Stimulated activated CD8-positive, alpha-beta memory T cell treated with anti-CD3 and anti-CD28 coated beads, Interleukin-2, amount 100 ng/mL, for 48 hours (primary cell): Measurements from ENCODE around the gene LRRC10B.

Experiments
- DNase-seq, 2 donors: peaks; one replicate each; pipeline ENCODE4 v3.0.0-alpha.2; 2020; ENCODE audit warnings: low read depth in 2 of 2

LRRC10B gene

GRCh38 chr11:61486779-61487178 lies 21.8 kb upstream of the LRRC10B start:
- no peak for DNase-seq

- no peak for DNase-seq
These were observed 21.1 kb upstream of the LRRC10B start for GRCh38 chr11:61487342-61488025.

- no peak for DNase-seq
These were observed 19.8 kb upstream of the LRRC10B start for GRCh38 chr11:61488651-61489291.

- no peak for DNase-seq
These were observed 18.5 kb upstream of the LRRC10B start for GRCh38 chr11:61489833-61490721.

- no peak for DNase-seq
These were observed 16.7 kb upstream of the LRRC10B start for GRCh38 chr11:61491736-61492395.

GRCh38 chr11:61494381-61494961 lies 14.1 kb upstream of the LRRC10B start:
- no peak for DNase-seq

- DNase-seq = no peak
These were observed 12.5 kb upstream of the LRRC10B start for GRCh38 chr11:61495801-61496601.

- no peak for DNase-seq
These were observed 11.7 kb upstream of the LRRC10B start for GRCh38 chr11:61496602-61497400.

- no peak for DNase-seq
These were observed 11.1 kb upstream of the LRRC10B start for GRCh38 chr11:61497473-61497872.

- no peak for DNase-seq
These were observed 10.7 kb upstream of the LRRC10B start for GRCh38 chr11:61497876-61498275.

GRCh38 chr11:61498767-61499341 lies 9.7 kb upstream of the LRRC10B start:
- no peak for DNase-seq

GRCh38 chr11:61499816-61500491 lies 8.6 kb upstream of the LRRC10B start:
- no peak for DNase-seq

- no peak for DNase-seq
These were observed 6.0 kb upstream of the LRRC10B start for GRCh38 chr11:61502522-61502921.

- DNase-seq = no peak
These were observed 5.3 kb upstream of the LRRC10B start for GRCh38 chr11:61503135-61503770.

GRCh38 chr11:61505106-61505505 lies 3.4 kb upstream of the LRRC10B start:
- DNase-seq = no peak

- DNase-seq = no peak
These were observed 2.9 kb upstream of the LRRC10B start for GRCh38 chr11:61505640-61506155.

- no peak for DNase-seq
These were observed 1.4 kb upstream of the LRRC10B start for GRCh38 chr11:61507012-61507768.
